HG03095 (cell line): ENCODE measurements around the gene SPPL2B.
"Not testable (repeated sequence)": the region's sequence is repeated elsewhere in the genome, so short reads cannot be mapped to it uniquely, and the experiment has no call there.

Experiments
- ATAC-seq: cut with Tn5 transposase; IDR thresholded peaks from one replicate; pipeline ENCODE4 v1.9.1; 2021; ENCODE audit warnings: moderate library complexity; ENCODE audit not compliant: unreplicated experiment

Gene SPPL2B

DNA sequence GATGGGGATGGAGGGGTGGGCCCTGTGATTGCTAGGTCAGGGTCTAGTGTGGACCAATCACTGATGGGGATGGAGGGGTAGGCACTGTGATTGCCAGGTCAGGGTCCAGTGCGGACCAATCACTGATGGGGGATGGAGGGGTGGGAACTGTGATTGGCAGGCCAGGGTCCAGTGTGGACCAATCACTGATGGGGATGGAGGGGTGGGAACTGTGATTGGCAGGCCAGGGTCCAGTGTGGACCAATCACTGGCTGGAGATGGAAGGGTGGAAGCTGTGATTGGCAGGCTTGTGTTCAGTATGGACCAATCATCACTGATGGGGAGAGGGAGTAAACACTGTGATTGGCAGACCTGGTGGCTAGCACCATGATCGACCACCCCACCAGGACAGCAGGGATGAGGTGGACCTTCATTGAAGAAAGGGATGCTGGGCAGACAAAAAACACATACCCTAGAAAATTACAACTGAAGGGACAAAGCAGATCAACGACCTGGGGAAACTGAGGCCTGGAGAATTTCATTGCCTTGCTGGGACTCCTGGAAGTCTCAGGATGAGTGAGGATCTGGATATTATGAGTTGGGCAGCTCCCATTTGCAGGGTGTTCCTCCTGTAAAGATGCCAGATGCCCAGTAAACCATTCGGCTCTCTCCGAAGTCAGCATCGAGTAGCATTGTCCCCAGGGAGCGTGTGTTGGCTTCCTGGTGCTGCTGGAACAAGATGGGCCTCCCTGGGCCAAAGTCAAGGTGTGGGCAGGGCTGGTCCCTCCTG lies 47.1 kb downstream of the SPPL2B start:
- ATAC-seq: no peak

DNA sequence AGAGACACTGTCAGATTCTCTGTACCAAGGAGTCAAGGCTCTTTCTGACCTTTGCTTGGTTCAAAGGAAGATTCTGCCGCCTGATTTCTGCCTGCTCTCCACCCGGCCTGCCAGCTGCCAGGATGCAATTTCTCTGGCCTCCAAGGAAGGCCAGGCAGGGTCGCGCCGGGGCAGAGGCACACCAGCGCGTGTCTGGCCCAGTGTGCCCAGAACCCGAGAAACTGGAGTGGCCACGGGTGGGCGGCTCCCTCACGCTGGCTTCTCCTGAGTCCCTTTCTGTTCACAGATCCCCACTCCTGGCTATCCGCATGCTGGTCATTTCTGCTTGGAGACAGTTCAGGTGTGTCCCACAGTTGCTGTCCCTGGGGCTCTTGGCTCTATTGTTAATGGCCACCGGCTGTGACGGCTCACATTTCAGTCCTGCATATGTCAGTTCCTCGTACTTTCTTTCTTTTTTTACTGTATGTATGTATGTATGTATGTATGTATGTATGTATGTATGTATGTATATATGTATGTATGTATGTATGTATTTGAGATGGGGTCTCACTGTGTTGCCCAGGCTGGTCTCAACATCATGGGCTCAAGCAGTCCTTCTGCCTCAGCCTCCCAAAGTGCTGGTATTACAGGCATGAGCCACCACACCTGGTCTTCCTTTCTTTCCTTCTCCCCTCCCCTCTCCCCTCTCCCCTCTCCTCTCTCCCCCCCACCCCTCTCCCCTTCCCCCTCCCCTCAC lies 48.5 kb downstream of the SPPL2B start:
- ATAC-seq: no peak

DNA sequence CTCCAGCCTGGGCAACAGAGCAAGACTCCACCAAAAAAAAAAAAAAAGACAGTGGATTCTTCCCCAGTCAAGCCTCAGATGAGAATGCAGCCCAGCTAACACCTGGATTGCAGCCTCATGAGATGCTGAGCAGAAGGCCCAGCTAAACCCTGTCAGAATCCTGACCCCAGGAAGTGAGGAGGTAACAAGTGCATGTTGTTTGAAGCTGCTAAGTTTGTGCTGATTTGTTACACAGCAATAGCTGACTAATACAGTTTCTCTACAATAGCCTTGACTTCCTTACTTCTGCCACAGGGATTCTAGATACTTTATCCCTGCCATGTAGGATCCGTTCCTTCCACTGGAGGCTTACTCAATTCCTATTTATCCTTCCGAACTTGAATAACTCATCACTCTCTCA lies 52.1 kb downstream of the SPPL2B start:
- ATAC-seq: no peak

DNA sequence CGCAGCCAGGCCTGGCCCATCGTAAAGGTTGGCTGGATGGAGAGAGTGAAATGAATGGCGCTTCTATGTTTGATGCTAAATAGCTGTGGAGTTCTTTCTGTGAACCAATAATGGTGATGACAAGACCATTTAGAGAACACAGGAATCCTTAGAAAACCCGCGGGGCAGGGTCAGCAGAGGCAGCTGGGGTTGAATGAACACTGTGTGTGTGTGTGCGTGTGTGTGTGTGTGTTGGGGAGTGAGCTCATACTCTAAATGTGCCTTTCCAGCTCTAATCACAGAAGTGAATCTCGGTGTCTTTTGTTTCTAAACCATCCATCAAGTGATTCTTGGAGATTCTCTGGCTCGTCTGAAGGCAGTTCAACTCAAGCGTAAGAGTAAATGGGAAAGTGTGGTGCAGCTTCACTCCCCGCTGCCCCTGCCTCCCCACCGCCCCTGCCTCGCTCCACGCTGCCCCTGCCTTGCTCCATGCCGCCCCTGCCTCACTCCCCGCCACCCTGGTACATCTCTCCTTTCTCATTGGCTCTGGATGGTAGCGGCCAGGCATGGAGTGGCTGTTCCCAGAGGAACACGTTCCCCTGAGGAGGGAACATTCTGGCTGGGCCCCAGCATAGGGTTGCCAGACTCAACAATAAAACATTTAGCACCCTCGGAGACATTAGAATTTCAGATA lies 52.8 kb downstream of the SPPL2B start:
- no peak for ATAC-seq

DNA sequence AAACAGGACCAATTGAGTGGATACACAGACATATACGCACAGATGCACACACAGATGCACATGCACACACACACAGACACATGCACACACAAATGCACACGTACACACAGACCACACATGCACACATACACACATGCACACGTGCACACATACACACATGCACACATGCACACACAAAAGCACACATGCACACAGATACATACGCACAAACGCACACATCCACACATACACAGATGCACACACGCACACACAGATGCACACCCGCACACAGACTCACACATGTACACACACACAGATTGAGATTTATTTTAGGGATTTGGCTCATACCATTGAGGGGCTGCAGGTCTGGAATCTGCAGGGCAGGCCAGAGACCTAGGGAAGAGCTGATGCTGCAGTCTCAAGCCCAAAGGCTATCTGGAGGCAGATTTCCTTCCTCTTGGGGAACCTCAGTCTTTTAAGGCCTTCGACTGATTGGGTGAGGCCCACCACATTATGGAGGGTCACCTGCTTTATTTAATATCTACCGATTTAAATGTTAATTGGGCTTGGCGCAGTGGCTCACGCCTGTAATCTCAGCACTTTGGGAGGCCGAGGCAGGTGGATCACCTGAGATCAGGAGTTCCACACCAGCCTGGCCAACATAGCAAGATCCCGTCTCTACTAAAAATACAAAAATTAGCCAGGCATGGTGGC lies 54.2 kb downstream of the SPPL2B start:
- no peak for ATAC-seq

DNA sequence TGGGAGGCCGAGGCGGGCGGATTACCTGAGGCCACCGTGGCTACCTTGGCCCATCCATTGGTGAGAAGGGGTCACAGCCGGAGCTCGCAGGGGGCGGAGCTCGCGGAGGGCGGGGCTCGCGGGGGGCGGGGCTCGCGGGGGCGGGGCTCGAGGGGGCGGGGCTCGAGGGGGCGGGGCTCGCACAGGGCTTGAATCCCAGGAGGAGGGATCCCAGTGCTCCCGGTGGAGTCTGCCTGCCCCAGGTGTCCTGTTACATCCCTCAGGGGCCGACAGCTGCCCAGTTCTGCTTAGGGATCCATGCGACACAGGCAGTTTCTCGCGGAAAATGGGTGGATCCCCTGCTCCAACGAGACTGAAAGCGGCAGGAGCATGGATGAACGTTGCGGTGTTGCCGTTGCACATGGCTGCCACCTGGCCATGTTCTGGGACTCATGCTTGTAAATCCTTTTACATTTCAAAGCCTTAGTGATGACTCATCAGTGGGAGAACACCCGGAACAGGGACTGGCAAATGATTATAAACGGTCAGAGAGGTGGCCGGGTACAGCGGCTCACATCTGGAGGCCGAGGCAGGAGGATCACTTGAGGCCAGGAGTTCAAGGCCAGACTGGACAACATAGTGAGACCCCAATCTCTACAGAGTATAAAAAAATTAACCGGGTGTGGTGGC lies 56.7 kb downstream of the SPPL2B start:
- no peak for ATAC-seq

DNA sequence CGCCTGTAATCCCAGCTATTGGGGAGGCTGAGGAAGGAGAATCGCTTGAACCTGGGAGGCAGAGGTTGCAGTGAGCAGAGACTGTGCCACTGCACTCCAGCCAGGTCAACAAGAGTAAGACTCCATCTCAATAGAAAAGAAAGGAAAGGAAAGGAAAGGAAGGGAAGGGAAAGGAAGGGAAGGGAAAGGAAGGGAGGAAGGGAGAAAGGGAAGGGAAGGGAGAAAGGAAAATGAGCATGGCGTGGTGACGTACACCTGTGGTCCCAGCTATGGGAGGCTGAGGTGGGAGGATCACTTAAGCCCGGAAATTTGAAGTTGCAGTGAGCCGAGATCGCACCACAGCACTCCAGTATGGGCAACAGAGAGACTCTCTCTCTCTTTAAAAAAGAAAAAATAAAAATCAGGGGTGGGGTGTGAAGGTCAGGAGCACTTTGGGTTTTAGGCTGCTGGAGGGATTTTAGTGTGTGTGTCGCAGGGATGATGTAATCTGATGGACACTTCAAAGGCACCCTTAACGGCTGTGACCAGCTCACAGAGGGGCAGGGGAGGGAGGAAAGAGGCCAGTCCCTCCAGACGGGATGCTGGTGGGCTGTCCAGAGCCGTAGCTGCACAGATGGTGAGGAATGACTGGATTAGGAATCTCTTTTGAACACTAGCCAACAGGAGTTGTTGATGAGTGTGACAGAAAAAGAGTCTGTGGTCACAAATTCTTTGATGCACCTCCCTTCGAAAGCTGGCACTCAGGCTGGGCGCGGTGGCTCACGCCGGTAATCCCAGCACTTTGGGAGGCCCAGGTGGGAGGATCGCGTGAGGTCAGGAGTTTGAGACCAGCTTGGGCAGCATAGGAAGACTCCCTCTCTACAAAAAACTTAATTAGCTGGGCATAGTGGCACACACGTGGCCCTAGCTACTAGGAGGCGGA lies 59.1 kb downstream of the SPPL2B start:
- no peak for ATAC-seq

DNA sequence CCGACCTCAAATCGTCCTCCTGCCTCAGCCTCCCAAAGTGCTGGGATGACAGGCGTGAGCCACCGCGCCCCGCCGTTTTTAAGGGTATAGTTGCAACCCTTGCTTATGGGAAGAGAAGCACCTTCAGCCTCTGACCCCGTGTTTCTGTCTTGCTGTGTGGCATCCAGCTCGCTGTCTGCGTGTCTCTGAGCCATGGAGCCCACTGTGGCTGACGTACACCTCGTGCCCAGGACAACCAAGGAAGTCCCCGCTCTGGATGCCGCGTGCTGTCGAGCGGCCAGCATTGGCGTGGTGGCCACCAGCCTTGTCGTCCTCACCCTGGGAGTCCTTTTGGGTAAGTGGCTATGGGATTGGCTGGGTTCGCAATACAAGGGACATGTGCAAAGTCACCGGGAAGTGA lies 61.1 kb downstream of the SPPL2B start:
- no peak for ATAC-seq

DNA sequence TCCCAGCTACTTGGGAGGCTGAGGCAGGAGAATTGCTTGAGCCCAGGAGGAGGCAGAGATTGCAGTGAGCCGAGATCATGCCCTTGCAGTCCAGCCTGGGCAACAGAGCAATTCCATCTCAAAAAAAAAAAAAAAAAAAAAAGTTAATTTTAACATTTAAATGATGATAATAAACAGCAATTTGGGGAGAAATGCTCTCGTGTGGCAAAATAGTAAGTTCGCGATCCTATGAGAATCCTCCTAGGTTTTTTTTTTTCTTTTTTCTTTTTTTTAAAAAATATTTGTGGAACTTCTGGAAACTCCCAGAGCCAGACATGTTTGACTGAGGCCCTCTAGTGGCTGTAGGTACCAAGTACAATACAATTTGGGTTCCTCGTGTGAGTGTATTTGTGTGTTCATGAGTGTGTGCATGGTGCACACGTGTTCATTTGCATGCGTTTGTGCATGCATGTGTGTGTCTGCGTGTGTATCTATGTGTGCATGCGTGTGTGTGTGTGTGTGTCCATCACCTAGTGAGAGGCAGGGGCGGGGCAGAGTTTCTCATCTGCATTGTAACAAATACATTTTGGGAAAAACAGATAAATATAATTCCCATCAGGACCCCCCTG lies 62.7 kb downstream of the SPPL2B start:
- no peak for ATAC-seq

DNA sequence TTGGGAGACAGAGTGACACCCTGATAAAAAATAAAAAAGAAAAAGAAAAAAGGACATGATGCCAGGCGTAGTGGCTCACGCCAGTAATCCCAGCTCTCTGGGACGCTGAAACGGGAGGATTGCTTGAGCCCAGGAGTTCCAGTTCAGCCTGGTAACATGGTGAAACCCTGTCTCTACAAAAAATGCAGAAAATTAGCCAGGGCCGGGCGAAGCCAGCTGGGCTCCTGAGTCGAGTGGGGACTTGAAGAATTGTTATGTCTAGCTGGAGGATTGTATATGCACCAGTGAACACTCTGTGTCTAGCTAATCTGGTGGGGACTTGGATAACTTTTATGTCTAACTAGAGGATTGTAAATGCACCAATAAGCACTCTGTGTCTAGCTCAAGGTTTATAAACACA lies 63.9 kb downstream of the SPPL2B start:
- ATAC-seq: no peak

DNA sequence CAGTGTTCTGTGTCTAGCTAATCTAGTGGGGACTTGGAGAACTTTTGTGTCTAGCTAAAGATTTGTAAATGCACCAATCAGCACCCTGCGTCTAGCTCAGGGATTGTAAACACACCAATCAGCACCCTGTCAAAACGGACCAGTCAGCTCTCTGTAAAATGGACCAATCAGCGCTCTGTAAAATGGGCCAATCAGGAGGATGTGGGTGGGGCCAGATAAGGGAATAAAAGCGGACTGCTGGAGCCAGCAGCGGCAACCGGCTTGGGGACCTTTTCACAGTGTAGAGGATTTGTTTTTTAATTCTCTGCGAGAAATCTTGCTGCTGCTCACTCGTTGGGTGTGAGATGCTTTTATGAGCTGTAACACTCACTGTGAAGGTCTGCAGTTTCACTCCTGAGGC lies 64.4 kb downstream of the SPPL2B start:
- ATAC-seq: not testable (repeated sequence)

DNA sequence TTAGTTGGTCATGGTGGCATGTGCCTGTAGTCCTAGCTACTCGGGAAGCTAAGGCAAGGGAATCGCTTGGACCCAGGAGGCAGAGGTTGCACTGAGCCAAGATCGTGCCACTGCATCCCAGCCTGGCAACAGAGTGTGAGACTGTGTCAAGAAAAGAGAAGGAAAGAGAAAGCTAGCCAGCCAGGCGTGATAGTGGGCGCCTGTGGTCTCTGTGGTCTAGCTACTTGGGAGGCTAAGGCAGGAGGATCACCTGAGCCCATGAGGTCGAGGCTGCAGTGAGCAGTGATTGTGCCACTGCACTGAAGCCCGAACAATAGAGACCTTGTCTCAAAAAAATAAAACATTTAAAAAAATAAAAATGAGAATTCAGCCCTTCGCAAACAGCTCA lies 65.6 kb downstream of the SPPL2B start:
- no peak for ATAC-seq

DNA sequence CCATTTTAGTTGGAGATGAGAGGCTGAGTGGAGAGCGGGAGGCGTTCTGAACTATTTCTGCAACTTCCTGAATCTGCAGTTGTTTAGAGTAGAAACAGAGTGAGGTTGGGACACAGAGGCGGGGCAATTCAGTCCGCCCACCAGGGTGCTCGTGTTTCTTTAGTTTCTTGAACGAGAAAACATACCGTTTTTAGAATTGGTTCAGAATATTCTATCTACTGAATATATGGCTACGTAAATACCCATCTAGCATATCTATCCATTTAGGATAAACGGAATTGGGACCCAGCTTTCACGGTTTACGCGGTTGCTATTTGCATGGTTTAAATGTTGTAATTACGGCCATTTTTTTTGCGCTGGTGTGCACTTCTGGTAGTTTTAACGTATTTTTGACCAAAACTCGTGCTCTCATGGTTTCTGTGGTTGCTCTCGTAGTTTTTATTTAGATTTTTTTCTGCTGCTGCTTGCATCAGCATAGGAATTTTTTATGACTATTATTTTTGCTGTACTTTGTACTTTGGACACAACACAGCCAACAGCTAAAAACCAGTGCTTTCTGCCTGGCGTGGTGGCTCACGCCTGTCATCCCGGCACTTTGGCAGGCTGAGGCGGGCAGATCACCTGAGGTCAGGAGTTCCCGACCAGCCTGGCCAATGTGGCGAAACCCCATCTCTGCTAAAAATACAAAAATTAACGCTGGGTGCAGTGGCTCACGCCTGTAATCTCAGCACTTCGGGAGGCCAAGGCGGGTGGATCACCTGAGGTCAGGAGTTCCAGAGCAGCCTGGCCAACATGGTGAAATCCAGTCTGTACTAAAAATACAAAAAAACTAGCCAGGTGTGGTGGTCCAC lies 66.2 kb downstream of the SPPL2B start:
- ATAC-seq: no peak

DNA sequence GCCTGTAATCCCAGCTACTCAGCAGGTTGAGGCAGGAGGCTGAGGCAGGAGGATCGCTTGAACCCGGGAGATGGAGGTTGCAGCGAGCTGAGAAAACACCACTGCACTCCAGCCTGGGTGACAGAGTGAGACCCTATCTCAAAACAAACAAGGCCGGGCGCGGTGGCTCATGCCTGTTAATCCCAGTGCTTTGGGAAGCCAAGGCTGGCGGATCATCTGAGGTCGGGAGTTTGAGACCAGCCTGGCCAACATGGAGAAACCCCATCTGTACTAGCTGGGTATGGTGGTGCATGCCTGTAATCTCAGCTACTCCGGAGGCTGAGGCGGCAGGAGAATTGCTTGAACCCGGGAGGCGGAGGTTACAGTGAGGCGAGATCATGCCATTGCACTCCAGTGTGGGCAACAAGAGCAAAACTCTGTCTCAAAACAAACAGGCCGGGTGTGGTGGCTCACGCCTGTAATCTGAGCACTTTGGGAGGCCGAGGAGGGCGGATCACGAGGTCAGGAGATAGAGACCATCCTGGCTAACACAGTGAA lies 66.9 kb downstream of the SPPL2B start:
- not testable (repeated sequence) for ATAC-seq

DNA sequence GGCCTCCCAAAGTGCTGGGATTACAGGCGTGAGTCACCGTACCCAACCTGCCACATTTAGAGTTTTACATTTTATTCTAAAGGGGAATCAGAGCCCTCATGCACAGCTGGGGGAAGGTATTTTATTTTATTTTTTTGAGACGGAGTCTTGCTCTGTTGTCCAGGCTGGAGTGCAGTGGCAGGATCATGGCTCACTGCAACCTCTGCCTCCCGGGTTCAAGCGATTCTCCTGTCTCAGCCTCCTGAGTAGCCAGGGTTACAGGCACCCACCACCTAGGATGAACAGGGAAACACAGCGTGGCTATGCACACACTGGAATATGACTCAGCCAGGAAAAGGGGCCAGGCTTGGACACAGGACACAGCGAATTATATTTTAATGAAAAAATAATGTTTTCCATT lies 68.7 kb downstream of the SPPL2B start:
- not testable (repeated sequence) for ATAC-seq

DNA sequence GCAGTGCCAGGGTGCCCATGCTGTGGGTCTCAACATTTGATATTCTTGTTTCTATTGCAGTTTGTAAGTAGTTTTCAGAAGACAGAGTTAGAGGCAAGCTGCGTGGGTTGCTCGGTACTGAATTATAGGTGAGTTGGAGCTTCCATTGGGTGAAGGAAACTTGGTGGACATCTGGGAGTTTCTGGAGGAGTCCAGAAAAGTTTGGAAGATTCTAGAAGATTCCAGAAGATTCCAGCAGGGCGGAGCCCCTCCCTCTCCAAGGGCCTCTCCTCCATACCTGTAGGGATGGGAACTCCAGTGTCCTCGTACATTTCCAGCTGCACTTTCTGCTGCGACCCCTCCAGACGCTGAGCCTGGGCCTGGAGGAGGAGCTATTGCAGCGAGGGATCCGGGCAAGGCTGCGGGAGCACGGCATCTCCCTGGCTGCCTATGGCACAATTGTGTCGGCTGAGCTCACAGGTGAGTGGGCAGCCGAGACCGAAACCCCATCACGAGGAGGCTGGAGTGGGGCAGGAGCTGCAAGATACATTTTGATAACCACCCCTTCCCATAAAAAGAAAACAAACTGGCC lies 70.3 kb downstream of the SPPL2B start:
- ATAC-seq: no peak

DNA sequence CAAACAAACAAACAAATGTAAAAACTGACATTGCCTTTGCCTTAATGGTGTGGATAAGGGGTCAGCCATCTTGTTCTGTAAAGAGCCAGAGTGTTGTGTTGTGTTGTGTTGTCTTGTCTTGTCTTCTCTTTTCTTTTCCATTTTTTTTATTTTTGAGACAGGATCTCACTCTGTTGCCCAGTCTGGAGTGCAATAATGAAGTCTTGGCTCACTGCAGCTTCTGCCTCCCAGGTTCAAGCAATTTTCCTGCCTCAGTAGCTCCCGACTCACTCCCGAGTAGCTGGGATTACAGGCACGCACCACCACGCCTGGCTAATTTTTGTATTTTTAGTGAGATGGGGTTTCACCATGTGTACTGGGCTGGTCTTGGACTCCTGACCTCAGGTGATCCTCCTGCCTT lies 71.1 kb downstream of the SPPL2B start:
- ATAC-seq: no peak
